Stimulated activated CD8-positive, alpha-beta memory T cell treated with anti-CD3 and anti-CD28 coated beads, Interleukin-4, amount 100 ng/mL, for 48 hours (primary cell): Measurements from ENCODE around the gene TBC1D2.
"Not testable (repeated sequence)": the region's sequence is repeated elsewhere in the genome, so short reads cannot be mapped to it uniquely, and the experiment has no call there.

ENCODE experiments used
- DNase-seq: peaks from one replicate; pipeline ENCODE4 v3.0.0-alpha.2; 2020

TBC1D2 gene

GRCh38 chr9:98185611-98186171 lies 69.8 kb downstream of the TBC1D2 start:
- no peak for DNase-seq

- DNase-seq, result no peak
Measured at GRCh38 chr9:98185021-98185567, 70.4 kb downstream of the TBC1D2 start.

- no peak for DNase-seq
Measured at GRCh38 chr9:98184326-98184725, 71.1 kb downstream of the TBC1D2 start.

DNA sequence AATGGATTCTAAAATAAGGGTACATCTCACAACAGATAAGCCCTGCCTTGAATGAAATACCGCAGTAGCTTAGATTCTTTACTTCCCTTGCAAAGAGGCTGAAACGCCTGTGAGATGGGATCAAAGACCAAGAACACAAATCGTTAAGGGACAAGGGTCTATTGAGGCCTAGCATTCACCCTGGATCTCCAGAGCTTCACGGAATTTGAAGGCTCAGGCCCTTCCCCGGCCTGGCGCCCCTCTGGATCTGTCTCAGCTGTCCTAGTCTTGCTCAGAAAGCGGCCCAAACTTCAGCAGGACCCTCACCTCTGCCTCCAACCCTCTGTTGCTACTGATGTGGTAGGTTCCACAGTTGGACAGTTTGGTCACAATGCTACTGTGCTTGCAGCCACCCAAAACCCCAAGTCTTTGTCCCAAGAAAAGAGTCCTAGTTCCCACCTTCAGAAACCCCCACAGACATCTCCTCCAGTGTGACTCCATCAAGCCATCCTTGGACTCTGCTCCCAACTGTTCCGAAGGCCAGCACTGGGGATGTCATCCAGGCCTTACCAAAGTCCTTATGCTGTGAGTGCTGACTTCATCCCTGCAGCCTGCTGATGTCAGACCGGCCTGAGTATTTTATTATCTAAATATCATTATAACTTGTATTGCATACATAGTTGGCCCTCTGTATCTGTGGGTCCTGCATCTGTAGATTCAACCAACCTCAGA lies 72.4 kb downstream of the TBC1D2 start:
- no peak for DNase-seq

GRCh38 chr9:98182069-98182820 lies 73.2 kb downstream of the TBC1D2 start:
- no peak for DNase-seq

DNA sequence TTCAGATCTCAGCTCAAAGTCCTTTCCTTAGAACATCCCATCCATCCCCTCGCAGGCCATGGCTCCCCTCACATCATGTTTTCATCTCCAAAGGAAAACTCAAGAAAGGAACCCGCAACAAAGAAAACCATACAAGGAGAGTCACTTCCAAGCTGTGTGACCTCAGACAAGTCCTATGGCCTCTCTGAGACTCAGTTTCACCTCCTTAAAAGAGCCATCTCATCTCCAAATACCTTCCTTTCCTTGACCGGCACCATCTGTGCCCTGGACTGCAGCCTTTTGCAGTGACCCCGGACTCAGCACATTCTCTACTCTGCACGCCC lies 73.7 kb downstream of the TBC1D2 start:
- DNase-seq, result no peak

DNA sequence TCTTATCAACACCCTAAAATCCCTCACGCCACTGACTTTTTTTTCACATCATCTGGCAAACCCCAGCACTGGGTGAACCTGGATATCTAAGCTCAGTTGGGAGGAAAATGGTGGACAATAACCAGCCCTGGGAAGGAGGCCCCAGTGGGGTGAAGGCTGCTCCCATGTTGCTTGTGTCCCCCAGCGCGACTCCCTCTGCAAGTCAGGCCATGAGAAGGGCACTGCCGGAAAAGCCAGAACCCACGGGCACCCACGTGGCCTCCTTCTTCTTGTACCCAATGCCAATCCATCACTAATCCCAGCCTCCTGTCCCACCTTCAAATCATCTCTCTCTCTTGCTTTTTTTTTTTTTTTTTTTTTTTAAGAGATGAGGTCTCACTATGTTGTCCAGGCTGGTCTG lies 74.5 kb downstream of the TBC1D2 start:
- no peak for DNase-seq

GRCh38 chr9:98178874-98179850 lies 76.3 kb downstream of the TBC1D2 start:
- no peak for DNase-seq

GRCh38 chr9:98176391-98177259 lies 78.8 kb downstream of the TBC1D2 start:
- no peak for DNase-seq

- DNase-seq, result no peak
Measured at GRCh38 chr9:98175762-98176161, 79.7 kb downstream of the TBC1D2 start.

DNA sequence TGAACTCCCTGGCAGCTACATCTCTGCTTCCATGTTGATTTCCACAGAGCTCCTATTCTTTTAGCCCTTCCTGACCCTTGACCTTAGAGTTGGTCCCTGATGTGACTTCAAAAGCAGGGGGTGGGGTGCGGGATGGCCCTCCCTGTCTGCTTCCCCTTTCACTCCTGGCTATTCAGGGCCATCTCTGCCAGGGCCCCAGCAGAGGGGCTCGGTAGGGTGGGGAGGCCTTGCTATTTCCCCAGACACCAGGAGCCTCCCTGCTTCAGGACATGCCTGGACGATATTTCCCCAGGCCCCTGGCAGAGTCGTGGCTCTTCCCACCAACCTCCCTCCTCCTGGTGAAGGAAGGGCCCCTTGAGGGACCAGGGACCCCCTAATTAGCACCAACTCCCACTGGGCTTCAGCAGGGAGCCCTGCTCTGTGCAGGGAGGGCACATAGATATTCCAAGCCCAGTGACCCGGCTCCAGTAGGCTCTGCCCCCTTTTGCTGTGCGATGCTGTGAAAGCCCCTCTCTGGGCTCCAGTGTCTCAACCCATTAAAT lies 80.3 kb downstream of the TBC1D2 start:
- DNase-seq, result no peak

- DNase-seq, result not testable (repeated sequence)
Measured at GRCh38 chr9:98174502-98174918, 80.9 kb downstream of the TBC1D2 start.

DNA sequence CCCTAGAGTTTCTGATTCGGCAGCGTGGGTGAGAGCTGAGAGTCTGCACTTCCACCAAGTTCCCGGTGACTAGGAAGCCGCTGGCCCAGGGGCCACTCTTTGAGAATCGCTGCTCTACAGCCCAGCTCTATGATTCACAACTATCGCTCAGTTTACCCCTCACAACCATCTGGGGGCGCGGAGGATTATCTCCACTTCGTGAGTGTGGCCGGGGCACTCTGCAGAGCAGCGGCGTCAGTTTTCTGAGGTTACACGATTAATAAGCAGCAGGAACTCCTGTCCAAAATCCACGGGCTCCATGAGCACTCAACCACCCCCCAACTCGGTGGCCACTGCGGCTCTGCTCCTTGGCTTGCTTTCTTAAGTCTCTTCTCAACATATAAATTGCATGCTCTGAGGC lies 82.3 kb downstream of the TBC1D2 start:
- DNase-seq, result no peak

- no peak for DNase-seq
Measured at GRCh38 chr9:98172604-98173003, 82.8 kb downstream of the TBC1D2 start.

DNA sequence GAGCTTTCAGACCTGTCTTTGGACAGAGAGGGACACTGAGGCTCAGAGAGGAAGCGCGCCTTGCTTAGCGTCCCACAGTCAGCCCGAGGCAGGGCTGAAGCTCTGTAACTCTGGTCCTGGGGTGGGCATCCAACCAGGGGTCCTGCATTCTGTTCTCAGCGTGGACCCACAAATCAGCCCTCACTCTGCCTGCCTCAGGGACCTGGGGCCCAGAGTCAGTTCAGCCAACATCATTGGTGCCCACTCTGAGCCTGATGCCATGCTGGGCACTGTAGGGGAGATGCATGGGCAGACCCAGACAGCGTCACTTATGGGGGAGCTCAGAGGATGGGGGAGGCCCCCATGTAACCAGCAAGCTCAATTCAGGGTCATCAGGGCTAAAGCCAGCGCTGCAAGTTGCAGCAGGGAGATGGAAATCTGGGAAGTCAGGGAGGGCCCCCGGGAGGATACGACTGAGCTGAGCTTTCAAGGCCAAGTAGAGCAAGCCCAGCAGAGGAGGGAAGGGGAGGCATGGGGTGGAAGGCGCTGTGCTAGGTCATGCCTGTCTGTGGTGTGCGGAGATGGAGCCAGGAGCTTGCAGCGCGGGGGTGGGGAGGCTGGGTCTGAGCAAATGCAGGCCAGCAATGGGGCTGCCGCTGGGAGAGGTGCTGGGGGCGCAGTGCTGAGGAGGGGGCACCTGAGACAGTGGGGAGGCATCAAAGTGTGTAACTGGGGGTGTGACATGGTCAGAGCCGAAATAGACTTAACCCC lies 84.1 kb downstream of the TBC1D2 start:
- DNase-seq, result no peak

DNA sequence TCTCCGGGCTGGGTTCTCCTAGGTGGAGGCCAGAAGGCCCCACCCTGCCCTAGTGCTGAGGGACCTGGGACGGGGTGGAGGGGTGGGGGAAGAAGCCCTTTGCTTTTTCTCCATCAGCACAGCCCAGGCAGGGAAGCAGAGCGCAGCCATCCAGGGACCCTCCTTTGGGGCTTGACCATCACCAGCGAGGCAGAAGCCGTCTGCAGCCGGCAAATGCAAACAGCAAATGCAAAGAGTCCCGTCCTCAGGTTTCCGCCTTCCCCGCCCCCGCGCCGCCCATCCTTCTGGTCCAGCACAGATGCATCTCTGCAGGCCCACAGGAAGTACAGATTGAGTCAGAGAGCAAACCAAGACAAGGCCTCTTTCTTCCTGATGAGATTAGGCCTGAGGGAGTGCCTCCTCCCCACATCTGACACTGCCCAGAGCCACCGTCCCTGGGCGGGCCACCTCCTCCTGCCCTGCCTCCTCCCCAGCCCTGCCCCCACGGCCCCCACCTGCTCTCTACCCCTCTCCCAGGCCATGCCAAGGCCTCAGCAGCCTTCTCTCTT lies 86.4 kb downstream of the TBC1D2 start:
- DNase-seq, result peak; percentile 68

DNA sequence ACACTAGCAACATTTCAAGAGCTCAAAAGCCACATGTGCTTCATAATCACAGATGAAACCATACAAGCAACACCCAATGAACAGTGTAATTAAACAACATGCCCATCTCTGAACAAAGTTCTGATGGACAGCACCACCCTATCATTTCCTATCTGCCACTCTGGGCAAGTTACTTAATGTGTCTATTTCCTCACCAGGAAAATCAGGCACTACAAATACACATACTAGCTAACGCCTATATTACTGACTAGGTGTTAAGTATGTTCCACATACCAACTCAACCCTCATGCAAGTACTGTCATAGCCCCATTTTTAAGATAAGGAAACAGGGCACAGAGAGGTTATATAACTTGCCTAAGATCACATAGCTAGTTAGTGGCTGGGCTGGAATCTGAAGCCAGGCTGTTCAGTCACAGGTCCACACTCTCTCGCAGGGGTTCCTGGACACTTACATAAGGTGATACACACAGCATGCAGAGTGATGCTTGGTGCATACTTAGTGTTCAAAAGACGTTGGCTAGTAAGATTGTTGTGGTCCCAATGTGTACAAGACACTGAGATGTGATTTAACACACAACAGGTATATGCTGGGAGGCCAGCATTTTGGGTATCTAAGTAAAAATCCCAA lies 87.2 kb downstream of the TBC1D2 start:
- no peak for DNase-seq

DNA sequence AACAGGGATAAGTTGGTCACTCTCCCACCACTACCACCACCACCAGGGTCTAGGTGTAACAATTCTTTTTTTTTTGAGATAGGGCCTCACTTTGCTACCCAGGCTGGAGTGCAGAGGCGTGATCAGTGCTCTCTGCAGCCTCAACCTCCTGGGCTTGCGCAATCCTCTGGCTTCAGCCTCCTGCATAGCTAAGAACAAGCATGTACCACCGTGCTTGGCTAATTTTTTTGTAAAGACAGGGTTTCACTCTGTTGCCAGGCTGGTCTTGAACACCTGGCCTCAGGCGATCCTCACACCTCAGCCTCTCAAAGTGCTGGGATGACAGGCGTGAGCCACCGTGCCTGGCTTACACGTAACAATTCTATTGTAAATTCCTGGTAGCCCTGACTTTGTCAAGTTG lies 90.5 kb downstream of the TBC1D2 start:
- DNase-seq, result no peak

DNA sequence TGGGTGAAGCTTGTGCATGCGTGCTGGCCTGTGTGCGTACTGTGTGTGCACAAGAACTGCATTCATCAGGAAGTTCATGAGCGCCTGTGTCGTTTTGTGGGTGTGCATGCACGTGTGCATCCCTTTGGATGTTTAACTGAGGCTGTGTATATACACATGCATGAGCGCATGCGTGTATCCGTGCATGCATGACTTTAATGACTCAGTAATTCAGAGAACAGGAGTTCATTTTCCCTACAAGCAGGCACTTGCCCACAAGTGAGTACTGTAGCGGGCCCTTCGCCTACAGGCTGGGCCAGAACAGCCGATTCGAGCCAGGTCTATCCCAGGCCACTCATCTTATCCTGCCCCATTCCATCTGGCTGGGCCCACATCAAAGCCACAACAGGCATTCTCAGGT lies 92.8 kb downstream of the TBC1D2 start:
- DNase-seq, result no peak

- DNase-seq, result no peak
Measured at GRCh38 chr9:98161851-98162250, 93.6 kb downstream of the TBC1D2 start.
